ENCODE data around the gene CMKLR1. TPM values are rescaled to one million over a fixed set of nuclear protein-coding genes. Genes with fewer than 3 reads are reported as not detected.

The CMKLR1 gene
- total RNA-seq, 1 experiment from 2014 or later = 1.3 TPM

DNA sequence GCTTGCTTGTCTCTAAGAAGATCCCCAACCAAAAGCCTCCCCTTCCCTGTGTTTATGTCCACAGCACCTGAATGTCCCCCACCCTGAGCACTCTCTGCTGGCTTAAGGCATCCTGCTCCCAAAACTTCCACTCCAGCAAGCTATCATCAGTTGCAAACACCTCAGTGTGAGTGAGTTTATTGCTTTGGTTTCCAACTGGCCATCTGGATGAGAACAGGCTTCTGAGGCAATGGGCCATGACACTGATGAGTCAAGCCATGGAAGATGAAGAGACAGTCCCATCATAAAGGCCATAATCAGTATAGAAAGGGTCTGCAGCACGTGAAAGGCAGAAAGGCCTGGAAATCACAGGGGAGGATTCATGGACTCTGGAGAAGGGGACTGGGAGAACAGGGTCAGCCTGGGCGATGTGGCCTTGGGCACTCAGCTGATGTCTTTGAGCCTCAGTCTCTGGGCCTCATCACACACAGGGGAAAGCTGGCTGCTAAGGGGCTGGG is 12.8 kb downstream of the CMKLR1 start:
- Histone ChIP-seq H3K27me3 (no peaks in the 10 kb centered on the region), H3K4me3 (no peak overlapping the region), H3K36me3 (no peaks in the 10 kb centered on the region; the same call in 1 of the 2 replicates), H3K9me3 (no peaks in the 10 kb centered on the region)
- no peak for DNase-seq

DNA sequence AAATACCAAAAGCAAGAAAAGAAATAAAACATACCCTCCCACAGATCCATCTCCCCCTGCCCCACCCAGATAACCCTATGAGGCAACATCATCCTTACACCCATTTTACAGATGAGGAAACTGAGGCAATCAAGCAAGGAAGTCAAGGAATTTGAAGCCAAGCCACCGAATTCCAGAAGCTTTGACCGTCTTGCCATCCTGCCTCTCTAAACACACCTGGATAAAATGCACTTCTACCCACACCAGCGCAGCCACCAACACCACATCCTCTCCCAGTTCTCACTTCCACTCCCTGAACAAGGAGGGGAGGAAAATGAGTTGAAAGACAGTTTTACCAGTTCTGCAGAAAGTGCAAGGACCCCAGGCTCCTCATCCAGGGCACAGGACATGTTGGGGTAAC is 13.6 kb downstream of the CMKLR1 start:
- Histone ChIP-seq H3K36me3 (no peaks in the 10 kb centered on the region; the same call in 1 of the 2 replicates), H3K27me3 (no peaks in the 10 kb centered on the region), H3K4me3 (no peak overlapping the region), H3K9me3 (no peaks in the 10 kb centered on the region)
- no peak for DNase-seq

DNA sequence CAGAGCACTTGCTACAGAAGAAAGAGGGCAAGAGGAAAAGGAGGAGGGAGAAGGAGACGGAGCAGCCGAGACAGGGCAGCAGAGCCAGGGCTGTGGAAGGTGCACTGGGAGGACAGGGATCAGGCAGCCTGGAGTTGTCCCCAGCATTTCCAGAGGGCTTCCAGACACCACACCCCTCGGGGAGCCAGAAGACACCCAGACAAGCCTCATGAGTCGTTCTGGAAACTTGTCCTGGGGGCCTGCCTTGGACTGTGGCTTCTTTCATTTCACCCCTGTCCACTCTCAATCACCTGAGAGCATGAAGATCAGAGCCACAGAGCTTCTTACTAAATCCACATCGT is 14.1 kb downstream of the CMKLR1 start:
- no peaks in the 10 kb centered on the region for H3K9me3 ChIP-seq
- H3K4me3 ChIP-seq = no peak overlapping the region
- no peaks in the 10 kb centered on the region for H3K27me3 ChIP-seq
- H3K36me3 ChIP-seq = no peaks in the 10 kb centered on the region; the same call in 1 of the 2 replicates
- DNase-seq = no peak

DNA sequence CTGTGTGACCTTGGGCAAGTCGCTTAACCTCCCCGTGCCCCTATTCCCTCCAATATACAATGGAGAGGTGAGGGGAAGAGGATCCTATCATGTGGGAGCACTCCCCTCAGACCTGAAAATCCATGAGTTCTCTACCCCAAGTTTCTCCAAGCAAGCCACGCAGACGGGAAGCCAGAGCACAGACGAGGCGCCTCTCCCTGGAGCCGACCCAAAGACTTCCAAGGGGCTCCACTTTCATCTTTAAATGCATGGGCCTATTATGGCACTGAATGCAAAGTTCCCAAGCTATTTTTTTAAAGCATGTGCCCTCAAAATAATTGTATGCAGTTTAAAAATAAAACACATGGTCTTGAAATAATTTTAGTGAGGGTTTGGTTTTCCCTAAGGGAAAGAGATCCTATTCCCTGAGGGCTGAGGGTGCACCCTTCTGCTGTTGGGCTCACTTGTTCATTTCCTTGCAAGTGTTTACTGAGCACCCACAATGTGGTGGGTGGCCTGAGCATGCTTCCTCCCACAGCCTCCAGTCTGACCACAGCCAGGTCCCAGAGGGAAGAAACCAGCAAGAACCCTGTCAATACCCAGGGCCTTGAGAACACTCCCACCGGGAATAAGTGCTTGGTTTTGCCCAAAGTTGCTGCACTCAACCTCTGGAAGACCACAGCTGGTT is 14.6 kb downstream of the CMKLR1 start:
- DNase-seq = no peak
- no peaks in the 10 kb centered on the region for H3K27me3 ChIP-seq
- H3K4me3 ChIP-seq = no peak overlapping the region
- no peaks in the 10 kb centered on the region for H3K9me3 ChIP-seq
- no peaks in the 10 kb centered on the region; the same call in 1 of the 2 replicates for H3K36me3 ChIP-seq

DNA sequence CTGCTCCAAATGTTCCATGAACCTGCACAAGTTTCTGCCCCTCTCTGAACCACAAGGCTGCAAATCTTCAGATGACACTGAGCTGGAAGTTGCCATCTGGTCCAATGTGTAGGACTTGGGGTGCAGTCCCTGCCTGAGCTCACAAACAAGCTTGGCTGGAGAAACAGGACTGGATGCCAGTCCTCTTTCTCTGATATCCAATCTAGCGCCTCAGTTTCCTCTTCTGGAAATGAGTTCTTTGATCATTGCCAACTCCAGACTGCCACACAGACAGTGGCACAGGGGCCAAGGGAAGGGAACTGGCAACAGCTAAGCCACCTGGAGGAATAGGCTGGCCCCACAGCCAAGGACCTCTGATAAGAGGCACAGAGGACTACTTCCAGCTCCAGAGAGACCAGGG is 15.5 kb downstream of the CMKLR1 start:
- Histone ChIP-seq H3K4me3 (no peak overlapping the region), H3K27me3 (no peaks in the 10 kb centered on the region), H3K36me3 (no peaks in the 10 kb centered on the region; the same call in 1 of the 2 replicates), H3K9me3 (no peaks in the 10 kb centered on the region)
- DNase-seq = no peak

GRCh38 chr12:108322998-108323397 is 16.1 kb downstream of the CMKLR1 start:
- Histone ChIP-seq H3K4me3 (no peak overlapping the region), H3K27me3 (no peaks in the 10 kb centered on the region), H3K36me3 (no peaks in the 10 kb centered on the region; the same call in 1 of the 2 replicates), H3K9me3 (no peaks in the 10 kb centered on the region)
- DNase-seq = no peak

DNA sequence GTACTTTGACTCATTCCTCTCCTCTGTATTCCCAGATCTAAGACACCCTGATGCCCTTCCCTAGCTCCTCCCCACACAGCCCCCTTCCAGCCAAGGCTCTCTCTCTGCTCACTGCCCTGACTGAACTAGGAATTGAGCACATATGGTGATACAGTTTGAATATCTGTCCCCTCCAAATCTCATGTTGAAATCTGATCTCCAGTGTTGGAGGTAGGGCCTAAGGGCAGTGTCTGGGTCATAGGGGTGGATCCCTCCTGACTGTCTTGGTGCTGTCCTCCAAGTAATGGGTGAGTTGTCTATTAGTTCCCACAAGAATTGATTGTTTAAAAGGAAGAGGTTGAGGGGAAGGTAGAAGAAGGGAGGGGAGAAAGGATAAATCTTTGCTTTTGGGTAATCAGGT is 17.4 kb downstream of the CMKLR1 start:
- Histone ChIP-seq H3K27me3 (no peaks in the 10 kb centered on the region), H3K36me3 (no peaks in the 10 kb centered on the region; the same call in 1 of the 2 replicates), H3K4me3 (no peak overlapping the region), H3K9me3 (no peaks in the 10 kb centered on the region)
- DNase-seq = no peak

GRCh38 chr12:108320507-108321293 is 18.4 kb downstream of the CMKLR1 start:
- DNase-seq = no peak
- Histone ChIP-seq H3K27me3 (no peaks in the 10 kb centered on the region), H3K4me3 (no peak overlapping the region), H3K9me3 (no peaks in the 10 kb centered on the region), H3K36me3 (no peaks in the 10 kb centered on the region; the same call in 1 of the 2 replicates)

DNA sequence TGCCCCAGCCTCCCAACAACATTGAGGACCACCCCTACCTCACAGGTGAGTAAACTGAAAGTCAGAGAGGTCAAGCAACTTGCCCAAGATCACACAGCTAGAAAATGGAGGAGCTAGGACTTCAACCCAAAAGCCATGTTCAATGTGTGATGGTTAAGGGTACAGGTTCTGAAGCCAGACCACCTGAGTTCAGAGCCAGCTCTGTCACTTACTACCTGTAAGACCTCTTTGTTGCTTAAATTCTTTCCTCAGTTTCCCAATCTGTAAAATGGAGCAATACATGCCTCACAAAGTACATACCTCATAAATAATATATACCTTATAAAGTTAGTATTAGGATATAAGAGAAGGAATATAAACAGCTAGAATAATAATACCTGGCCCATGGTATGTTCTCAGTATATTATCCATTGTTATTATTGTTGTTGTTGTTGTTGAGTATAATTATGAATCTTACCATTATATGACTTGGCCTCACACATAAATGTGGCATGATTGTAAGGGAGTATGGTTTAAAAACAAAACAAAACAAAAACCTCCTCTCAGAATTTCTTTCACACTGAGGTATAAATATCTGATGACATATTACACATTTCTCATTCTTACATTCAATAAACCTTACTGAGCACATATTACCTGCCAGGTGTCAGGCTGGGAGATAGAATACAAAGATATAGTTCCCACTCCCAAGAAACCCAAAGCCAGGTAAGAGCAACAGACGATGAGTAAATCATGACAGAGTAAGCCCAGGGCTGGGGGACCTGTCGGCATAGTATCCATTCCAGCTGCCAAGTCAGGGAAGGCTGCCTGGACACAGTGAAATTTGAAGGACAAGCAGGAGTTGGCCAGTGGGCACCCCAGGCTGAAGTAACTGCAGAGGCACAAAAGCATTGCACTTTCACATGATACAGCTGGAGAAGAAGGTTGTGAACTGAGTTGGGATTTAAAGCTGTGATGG is 19.6 kb downstream of the CMKLR1 start:
- H3K4me3 ChIP-seq = no peak overlapping the region
- H3K36me3 ChIP-seq = no peaks in the 10 kb centered on the region; the same call in 1 of the 2 replicates
- H3K27me3 ChIP-seq = no peaks in the 10 kb centered on the region
- no peak for DNase-seq
- H3K9me3 ChIP-seq = no peaks in the 10 kb centered on the region

DNA sequence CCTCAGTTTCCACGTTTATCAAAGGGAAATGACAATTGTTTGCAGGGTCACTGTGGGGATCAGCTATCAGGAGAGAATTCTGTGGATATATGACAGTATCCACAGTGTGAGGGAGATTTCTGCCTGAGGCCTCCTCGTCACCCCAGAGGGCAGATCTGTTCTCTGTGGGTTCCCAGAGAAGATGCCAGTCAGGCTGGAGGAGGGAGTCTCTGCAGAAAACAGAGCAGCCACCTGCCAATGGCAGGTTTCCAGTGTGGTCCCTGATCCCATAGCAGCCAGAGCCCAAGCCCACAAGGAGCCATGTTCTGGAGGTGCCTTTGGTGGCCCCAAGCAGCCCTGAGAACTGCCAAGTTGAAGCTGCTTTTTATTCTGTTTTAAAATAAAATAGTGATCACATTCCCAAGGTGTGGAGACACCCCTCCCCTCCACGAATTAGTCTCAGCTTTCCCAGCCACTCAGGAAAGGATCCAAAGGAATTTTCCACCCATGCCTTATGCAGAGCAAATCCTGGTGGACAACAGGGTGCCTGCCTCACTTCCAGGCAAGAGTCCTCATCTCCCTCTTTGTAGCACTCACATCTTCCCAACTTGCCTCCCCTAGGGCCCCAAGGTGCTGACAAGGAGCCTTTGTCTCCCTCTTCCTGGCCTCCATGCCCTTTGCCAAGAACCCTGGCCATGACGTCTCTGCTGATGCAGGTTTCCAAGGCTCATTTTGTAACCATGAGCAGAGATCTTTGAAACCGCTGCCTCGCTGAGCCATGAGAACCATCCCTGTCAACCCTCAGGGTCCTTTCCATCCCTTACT is 20.4 kb downstream of the CMKLR1 start:
- Histone ChIP-seq H3K27me3 (no peaks in the 10 kb centered on the region), H3K36me3 (no peaks in the 10 kb centered on the region; the same call in 1 of the 2 replicates), H3K9me3 (no peaks in the 10 kb centered on the region), H3K4me3 (no peak overlapping the region)
- no peak for DNase-seq

GRCh38 chr12:108317308-108318234 is 21.5 kb downstream of the CMKLR1 start:
- H3K9me3 ChIP-seq = no peaks in the 10 kb centered on the region
- no peak for DNase-seq

DNA sequence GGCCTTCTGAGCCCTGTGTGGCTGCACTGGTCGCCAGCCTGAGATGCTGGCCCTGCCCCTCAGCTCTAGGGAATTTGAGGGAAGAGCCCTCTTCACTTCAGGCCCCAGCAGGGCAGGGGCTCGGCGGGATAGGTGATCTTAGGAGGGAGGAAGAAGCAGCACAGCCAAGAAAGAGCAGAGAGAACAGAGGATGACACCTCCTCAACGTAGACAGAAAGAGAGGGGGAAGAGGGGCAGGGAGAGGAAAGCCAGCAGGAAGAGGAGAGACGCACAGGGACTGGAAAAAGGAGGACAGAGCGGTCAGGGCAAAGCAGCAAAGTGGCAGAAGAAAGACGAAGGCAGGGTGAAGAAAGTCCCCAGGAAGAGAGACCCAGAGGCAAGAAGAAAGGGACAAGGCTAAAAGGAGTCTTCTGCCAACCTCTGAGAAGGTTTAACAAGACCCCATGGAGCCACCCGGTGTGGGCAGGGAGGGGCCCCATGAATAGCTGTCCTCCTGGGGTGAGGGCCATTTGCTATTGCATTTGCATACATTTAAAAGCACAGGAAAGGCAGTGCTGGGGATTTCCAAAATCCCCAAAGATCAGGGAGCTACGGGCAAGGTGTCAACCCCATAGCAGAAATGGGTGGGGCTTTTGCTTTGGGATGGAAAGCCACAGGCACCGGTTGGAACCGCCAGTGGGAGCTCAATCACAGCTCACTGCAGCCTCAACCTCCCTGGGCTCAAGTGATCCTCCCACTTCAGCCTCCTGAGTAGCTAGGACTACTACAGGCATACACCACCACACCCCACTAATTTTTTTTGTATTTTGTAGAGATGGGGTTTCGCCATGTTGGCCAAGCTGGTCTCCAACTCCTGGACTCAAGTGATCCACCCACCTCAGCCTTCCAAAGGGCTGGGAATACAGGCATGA is 22.7 kb downstream of the CMKLR1 start:
- no peaks in the 10 kb centered on the region for H3K9me3 ChIP-seq
- no peak for DNase-seq

More at GRCh38 chr12:108317308-108318234, 21.5 kb downstream of the CMKLR1 start:
- Histone ChIP-seq H3K4me3 (no peak overlapping the region), H3K36me3 (no peaks in the 10 kb centered on the region), H3K27me3 (no peaks in the 10 kb centered on the region)

DNA sequence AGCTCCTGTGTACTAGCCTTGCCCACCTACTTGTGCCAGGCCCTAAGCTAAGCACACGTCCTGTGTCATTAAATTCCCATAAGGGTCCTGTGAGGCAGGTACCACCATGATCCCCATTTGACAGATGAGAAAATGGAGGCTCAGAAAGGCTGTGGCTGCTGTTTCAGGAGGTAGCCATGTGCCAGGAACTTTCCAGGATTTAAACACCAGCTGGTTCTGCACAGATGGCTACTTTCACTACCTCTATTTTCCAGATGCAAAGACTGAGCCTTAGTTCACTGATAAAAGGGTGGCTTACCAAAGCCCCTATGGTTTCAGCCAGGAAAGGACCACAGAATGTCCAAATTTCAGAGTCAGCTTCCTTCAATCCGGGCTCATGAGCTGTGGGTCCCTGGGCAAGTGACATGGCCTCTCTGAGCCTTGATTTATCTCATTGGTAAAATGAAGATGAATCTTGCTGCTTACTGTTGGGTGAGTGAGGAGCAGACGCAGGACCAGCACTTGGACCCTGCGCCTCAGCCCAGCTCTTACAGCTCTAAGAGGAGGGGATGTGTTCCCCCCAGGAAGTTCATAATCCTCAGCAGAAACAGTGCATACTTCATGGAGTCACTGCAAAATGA is 23.5 kb downstream of the CMKLR1 start:
- Histone ChIP-seq H3K9me3 (no peaks in the 10 kb centered on the region), H3K4me3 (no peak overlapping the region), H3K36me3 (no peaks in the 10 kb centered on the region), H3K27me3 (no peaks in the 10 kb centered on the region)
- no peak for DNase-seq

More for the DNA sequence above, 22.7 kb downstream of the CMKLR1 start:
- Histone ChIP-seq H3K4me3 (no peak overlapping the region), H3K27me3 (no peaks in the 10 kb centered on the region), H3K36me3 (no peaks in the 10 kb centered on the region)

All from MG63 (cell line).